Testis (tissue), 3 donors: ENCODE results near the gene INPP4A. TPM values are rescaled to one million over a fixed set of nuclear protein-coding genes. Genes with fewer than 3 reads are reported as not detected.

Source experiments
- DNase-seq: peaks from one replicate; pipeline ENCODE4 v3.0.0-alpha.2; 2019
- H3K27ac ChIP-seq, 2 donors: fragments of 200-600 bp; sonication (generic); one replicate each; pipeline ENCODE4 v1.5.1; 2019
- H3K27me3 ChIP-seq: fragments of 200-600 bp; sonication (generic); one replicate; pipeline ENCODE4 v1.5.1; 2019
- H3K36me3 ChIP-seq: fragments of 200-600 bp; sonication (generic); one replicate; pipeline ENCODE4 v1.5.1; 2017; ENCODE audit warnings: low read depth; ENCODE audit errors: missing control alignments
- H3K4me1 ChIP-seq: fragments of 200-600 bp; sonication (generic); one replicate; pipeline ENCODE4 v1.5.1; 2019
- H3K4me3 ChIP-seq, 2 donors: fragments of 200-600 bp; sonication (generic); one replicate each; pipeline ENCODE4 v1.5.1; 2017 to 2019
- H3K9me3 ChIP-seq: fragments of 200-600 bp; sonication (generic); one replicate; pipeline ENCODE4 v1.5.1; 2017
- CTCF ChIP-seq, 3 experiments: fragments of 450-650 bp in 2 of 3; fragments of 200-600 bp in 1 of 3; sonication (generic) in 1 of 3; IDR thresholded peaks; one replicate each; pipeline ENCODE4 v1.5.1; 2016 to 2019; ENCODE audit warnings: antibody characterized with exemption in 3 of 3, mild to moderate bottlenecking in 2 of 3, moderate library complexity in 1 of 3
- POLR2A ChIP-seq: fragments of 450-650 bp; IDR thresholded peaks from one replicate; pipeline ENCODE4 v1.6.1; 2017; ENCODE audit warnings: antibody characterized with exemption, mild to moderate bottlenecking, moderate library complexity
- WGBS, 2 donors: methylation state at CpG; one replicate each; pipeline ENCODE4 v1.1.5; 2018; 5-methylcytosine and 5-hydroxymethylcytosine counted together
- intact Hi-C: fragments of 100-400 bp; cut with DNase I; formaldehyde crosslinking; loops from one replicate; pipeline ENCODE4 v1.15.1; 2023; ENCODE audit warnings: low total_unique reads
- polyA plus RNA-seq: library from polyadenylated mRNA; stranded (reverse); fragments of 350-450 nt; fragmentation: Illumina TruSeq; extraction: RNeasy Lipid Tissue Mini Kit (QIAGEN cat#74804); gene quantifications from one replicate; pipeline ENCODE4 v1.2.3, GENCODE V29; 2014; ENCODE audit warnings: low read depth, low replicate concordance; ENCODE audit not compliant: insufficient read depth
- total RNA-seq, 2 donors: library from RNA; depleted of rRNA; stranded (reverse); fragments of >200 nt; gene quantifications; one replicate each; pipeline ENCODE4 v1.2.3, GENCODE V29; 2016

Gene INPP4A
- total and polyA plus RNA-seq, 3 donors from 2014 or later, result 13.3 to 42.9 (median 35.6) TPM

- TF ChIP-seq CTCF (IDR thresholded peaks at IDR 0.05), result no peak
- no peak for TF ChIP-seq POLR2A
- no peak overlapping the region for H3K27ac ChIP-seq
- H3K36me3 ChIP-seq, result no peaks in the 10 kb centered on the region
- no peak overlapping the region for H3K4me3 ChIP-seq
- no peak for DNase-seq
- H3K9me3 ChIP-seq, result no peaks in the 10 kb centered on the region
- intact Hi-C loops, result no loop called here
- WGBS, 2 donors, result 84 to 95% methylated on average over 3 of the region's 3 CpGs
- no peaks in the 10 kb centered on the region for H3K27me3 ChIP-seq
- no peaks in the 10 kb centered on the region for H3K4me1 ChIP-seq
These were observed 101.5 kb downstream of the INPP4A start for GRCh38 chr2:98546186-98546585.

- WGBS, 2 donors, result 95 to 97% methylated on average over 1 to 2 of the region's 2 CpGs
- no peak for DNase-seq
- no peaks in the 10 kb centered on the region for H3K36me3 ChIP-seq
- H3K9me3 ChIP-seq, result no peaks in the 10 kb centered on the region
- no peaks in the 10 kb centered on the region for H3K27me3 ChIP-seq
- H3K4me3 ChIP-seq, result no peak overlapping the region
- H3K4me1 ChIP-seq, result no peaks in the 10 kb centered on the region
- intact Hi-C loops, result no loop called here
- TF ChIP-seq POLR2A (no peak), CTCF (IDR thresholded peaks at IDR 0.05) (no peak)
- H3K27ac ChIP-seq, result no peak overlapping the region
These were observed 102.6 kb downstream of the INPP4A start for GRCh38 chr2:98547092-98547790.

GRCh38 chr2:98548920-98549818 lies 104.5 kb downstream of the INPP4A start:
- Histone ChIP-seq H3K4me1 (no peaks in the 10 kb centered on the region), H3K4me3 (no peak overlapping the region), H3K9me3 (no peaks in the 10 kb centered on the region), H3K36me3 (no peaks in the 10 kb centered on the region), H3K27ac (no peak overlapping the region), H3K27me3 (no peaks in the 10 kb centered on the region)
- WGBS, 2 donors, result 90% methylated on average over 5 to 6 of the region's 6 CpGs
- no peak for DNase-seq
- TF ChIP-seq CTCF (IDR thresholded peaks at IDR 0.05) (no peak), POLR2A (no peak)
- intact Hi-C loops, result no loop called here

GRCh38 chr2:98550165-98550564 lies 105.5 kb downstream of the INPP4A start:
- no peaks in the 10 kb centered on the region for H3K4me1 ChIP-seq
- H3K9me3 ChIP-seq, result no peaks in the 10 kb centered on the region
- DNase-seq, result no peak
- no peaks in the 10 kb centered on the region for H3K36me3 ChIP-seq
- intact Hi-C loops, result no loop called here
- no peak overlapping the region for H3K27ac ChIP-seq
- TF ChIP-seq POLR2A (no peak), CTCF (IDR thresholded peaks at IDR 0.05) (no peak)
- no peak overlapping the region for H3K4me3 ChIP-seq
- H3K27me3 ChIP-seq, result no peaks in the 10 kb centered on the region
- 55 to 89% methylated on average over 2 to 4 of the region's 4 CpGs for WGBS, 2 donors
